ENCODE results near the gene ACAP1.

- TF ChIP-seq CTCF (IDR thresholded peaks at IDR 0.05; ENCODE audit: poor library complexity), result no peak
- no peak for TF ChIP-seq EZH2 (IDR thresholded peaks at IDR 0.05; ENCODE audit: borderline replicate concordance)
Measured at GRCh38 chr17:7315570-7316235, 20.6 kb upstream of the ACAP1 start.
